HepG2 (cell line): ENCODE data around the gene SLC6A9. TPM values are rescaled to one million over a fixed set of nuclear protein-coding genes. Genes with fewer than 3 reads are reported as not detected.

Experiments used
- ATAC-seq: fragments of 200-7000 bp; cut with Tn5 transposase; 3 replicates; pipeline ENCODE4 v1.9.1; 2020; ENCODE audit warnings: mild to moderate bottlenecking, moderate library complexity
- BruUV-seq: library from RNA; stranded (reverse); fragments of 400-500 nt; replicated peaks from 2 replicates; lab custom pipeline; 2021; lab: Mats Ljungman, UMichigan
- CTCF ChIA-PET: fragments of 300-600 bp; formaldehyde crosslinking; extraction: SDS; loops from one replicate; lab custom pipeline; 2021; ENCODE audit warnings: low total read pairs, inconsistent platforms, low intra/inter-chr PET ratio; lab: Yijun Ruan, JAX
- POLR2A ChIA-PET: fragments of 350-600 bp; sonication (Branson Sonifier 250); formaldehyde crosslinking; loops from one replicate; lab custom pipeline; 2020; ENCODE audit warnings: antibody characterized with exemption, inconsistent platforms; lab: Yijun Ruan, JAX
- DNase-seq: peaks from one replicate; pipeline ENCODE4 v3.0.0-alpha.2; 2015; ENCODE audit warnings: low spot score
- FAIRE-seq: peaks from 3 replicates; lab custom pipeline; 2011; peaks lifted over from hg19 to GRCh38; lab: Jason Lieb, UNC
- H2AFZ ChIP-seq: one replicate; pipeline ENCODE4 v1.6.1; 2011; ENCODE audit warnings: low read length, inconsistent platforms
- H3K27ac ChIP-seq: fragments of 300-600 bp; 3 replicates; pipeline ENCODE4 v1.8.0; 2011; ENCODE audit warnings: mixed run types, mild to moderate bottlenecking, mixed read lengths, low read length, inconsistent platforms; ENCODE audit not compliant: insufficient read depth; ENCODE audit errors: extremely low read length
- H3K27me3 ChIP-seq, 2 experiments: fragments of 200-600 bp in 1 of 2; 2 replicates in 1 of 2; 3 replicates in 1 of 2; pipeline versions ENCODE4 v1.6.0 to v1.8.0; 2011; ENCODE audit warnings: low read length in 2 of 2, mild to moderate bottlenecking in 2 of 2, moderate library complexity in 2 of 2, inconsistent platforms in 1 of 2; ENCODE audit not compliant: insufficient read depth in 2 of 2, control insufficient read depth in 1 of 2
- H3K36me3 ChIP-seq, 2 experiments: fragments of 200-600 bp in 1 of 2; replicated peaks in 1 of 2; 2 replicates in 1 of 2; 3 replicates in 1 of 2; pipeline versions ENCODE4 v1.5.1 to v1.8.0; 2011; ENCODE audit warnings: low read length in 2 of 2, inconsistent platforms in 1 of 2; ENCODE audit not compliant: insufficient read depth in 2 of 2, control insufficient read depth in 1 of 2
- H3K4me1 ChIP-seq: 2 replicates; pipeline ENCODE4 v1.5.1; 2012; ENCODE audit warnings: low read length, inconsistent platforms; ENCODE audit not compliant: insufficient read depth
- H3K4me2 ChIP-seq: 2 replicates; pipeline ENCODE4 v1.6.0; 2011; ENCODE audit warnings: low read depth, low read length, inconsistent platforms
- H3K4me3 ChIP-seq, 3 experiments: fragments of 200-600 bp in 1 of 3; sonication (generic), shearing (Covaris generic) in 1 of 3; replicated peaks in 1 of 3; 2 replicates each; pipeline ENCODE4 v1.5.1; 2011 to 2016; ENCODE audit warnings: low read length in 3 of 3, inconsistent platforms in 2 of 3, low read depth in 2 of 3, mild to moderate bottlenecking in 2 of 3, control low read depth in 1 of 3, mixed read lengths in 1 of 3; ENCODE audit not compliant: insufficient read depth in 1 of 3
- H3K79me2 ChIP-seq: one replicate; pipeline ENCODE4 v1.6.1; 2011; ENCODE audit warnings: low read length, inconsistent platforms; ENCODE audit not compliant: insufficient read depth
- H3K9ac ChIP-seq: 2 replicates; pipeline ENCODE4 v1.6.0; 2011; ENCODE audit warnings: mild to moderate bottlenecking, low read depth, low read length, inconsistent platforms; ENCODE audit not compliant: insufficient read depth
- H3K9me3 ChIP-seq: 2 replicates; pipeline ENCODE4 v1.5.1; 2012; ENCODE audit warnings: mild to moderate bottlenecking, low read length
- H4K20me1 ChIP-seq: 2 replicates; pipeline ENCODE4 v1.6.0; 2011; ENCODE audit warnings: inconsistent platforms, mild to moderate bottlenecking, low read length, moderate library complexity; ENCODE audit not compliant: insufficient read depth
- MIER3 ChIP-seq: IDR thresholded peaks from 2 replicates; pipeline ENCODE4 v1.6.1; 2016; ENCODE audit warnings: missing compliant biosample characterization, borderline replicate concordance
- MXD4 ChIP-seq: IDR thresholded peaks from 2 replicates; pipeline ENCODE4 v1.6.1; 2016; ENCODE audit warnings: mild to moderate bottlenecking, missing biosample characterization, missing genetic modification reagents
- XRCC5 ChIP-seq: fragments of 200-400 bp; formaldehyde crosslinking; optimal IDR thresholded peaks from 2 replicates; pipeline ENCODE3; 2017; ENCODE audit warnings: mild to moderate bottlenecking, low read length
- ZNF564 ChIP-seq: sonication (generic); formaldehyde crosslinking; IDR thresholded peaks from 2 replicates; pipeline ENCODE4 v1.8.1; 2023; ENCODE audit warnings: mild to moderate bottlenecking, missing genetic modification reagents
- WGBS: methylation state at CpG from one replicate; pipeline ENCODE4 v1.1.6; 2017; ENCODE audit warnings: low lambda C conversion rate; 5-methylcytosine and 5-hydroxymethylcytosine counted together
- in situ Hi-C: cut with HindIII; loops from 2 replicates; pipeline ENCODE4 v1.10.0; 2017; ENCODE audit warnings: low pct_unique_long_range_greater_than_20kb; ENCODE audit not compliant: extremely low pct_ligation_motif_present
- intact Hi-C: fragments of 100-400 bp; cut with micrococcal nuclease; formaldehyde crosslinking; loops from one replicate; pipeline ENCODE4 v1.10.0; 2022; ENCODE audit not compliant: unreplicated experiment
- polyA plus RNA-seq, 8 experiments: library from polyadenylated mRNA; depleted of rRNA in 3 of 8; stranded (reverse) in 7 of 8; unstranded in 1 of 8; fragments of >200 nt; fragmentation: Illumina TruSeq in 4 of 8; extraction: Trizol in 4 of 8; gene quantifications; 2 replicates each; pipeline versions ENCODE4 v1.2.1 to v1.2.3, GENCODE V29; 2011 to 2016; ENCODE audit warnings: low read depth in 4 of 8, missing spikeins in 1 of 8, mixed read lengths in 1 of 8; ENCODE audit not compliant: insufficient read depth in 1 of 8
- total RNA-seq, 5 experiments: library from RNA; depleted of rRNA; stranded (reverse); fragments of >200 nt; fragmentation: Illumina TruSeq; extraction: Trizol; gene quantifications; 2 replicates each; pipeline ENCODE4 v1.2.3, GENCODE V29; 2016; ENCODE audit warnings: low read depth in 1 of 5
- TF ChIP-seq, protein P1 (sequence below): sonication (generic); formaldehyde crosslinking; conservative IDR thresholded peaks from 2 replicates; pipeline ENCODE4 v1.4.0; 2020; ENCODE audit warnings: missing genetic modification reagents
- TF ChIP-seq, protein P2 (sequence below): IDR thresholded peaks from 2 replicates; pipeline ENCODE4 v1.6.1; 2018; ENCODE audit warnings: missing genetic modification reagents, mild to moderate bottlenecking, missing compliant biosample characterization

The SLC6A9 gene
- total and polyA plus RNA-seq, 2 of the 13 experiments (the other 11 are each of a cell fraction or from before 2014, with no cell fraction given), result 8.5 to 9.9 TPM

DNA sequence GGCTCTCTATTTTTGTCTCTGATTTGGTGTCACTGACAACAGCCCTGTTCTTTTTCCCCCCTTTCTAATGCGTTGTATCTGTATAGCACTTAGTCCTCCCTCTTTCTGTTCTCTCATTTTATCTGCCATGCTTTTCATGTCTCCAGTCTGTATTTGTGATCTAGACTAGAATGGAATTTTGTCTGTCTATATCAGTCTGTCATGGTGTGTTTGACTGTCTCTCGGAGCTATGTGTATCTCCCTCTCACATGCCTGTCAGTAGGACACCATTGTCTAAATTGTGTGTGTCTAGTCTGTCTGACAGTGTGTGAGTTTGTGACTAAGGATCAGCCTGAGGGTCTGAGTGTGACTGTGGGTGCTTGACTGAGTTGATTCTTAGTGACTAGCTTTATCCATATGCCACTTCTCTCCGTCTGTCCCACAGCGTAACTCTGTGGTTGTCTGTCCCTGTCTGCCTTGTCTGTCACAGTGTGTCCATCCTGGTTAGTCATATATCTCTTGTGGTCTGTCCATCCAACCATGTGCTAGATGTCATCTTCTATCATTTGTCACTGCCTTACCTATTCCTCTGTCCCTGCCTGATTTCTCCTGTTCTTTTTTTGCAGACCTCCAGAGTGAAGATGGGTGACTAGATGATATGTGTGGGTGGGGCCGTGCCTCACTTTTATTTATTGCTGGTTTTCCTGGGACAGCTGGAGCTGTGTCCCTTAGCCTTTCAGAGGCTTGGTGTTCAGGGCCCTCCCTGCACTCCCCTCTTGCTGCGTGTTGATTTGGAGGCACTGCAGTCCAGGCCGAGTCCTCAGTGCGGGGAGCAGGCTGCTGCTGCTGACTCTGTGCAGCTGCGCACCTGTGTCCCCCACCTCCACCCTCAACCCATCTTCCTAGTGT, 53.6 kb downstream of the SLC6A9 start:
- ATAC-seq, result peak; percentile 18
- Histone ChIP-seq H3K27ac (peak overlapping the region; percentile 88), H4K20me1 (peaks cover 4% of the 10 kb centered on the region; the same call in 1 of the 2 replicates), H3K9me3 (no peaks in the 10 kb centered on the region)
- CTCF ChIA-PET, result no interaction called here
- TF ChIP-seq MXD4 (CRISPR knock-in tag) (0 out of 2 replicates have a peak, but pooled peaks have one; percentile 7), MIER3 (CRISPR knock-in tag) (0 out of 2 replicates have a peak, but pooled peaks have one; percentile 10), ZNF564 (CRISPR knock-in tag) (peak; percentile 24; the same call in 1 of the 2 replicates), XRCC5 (peak; percentile 41)
- TF ChIP-seq, protein P1, sequence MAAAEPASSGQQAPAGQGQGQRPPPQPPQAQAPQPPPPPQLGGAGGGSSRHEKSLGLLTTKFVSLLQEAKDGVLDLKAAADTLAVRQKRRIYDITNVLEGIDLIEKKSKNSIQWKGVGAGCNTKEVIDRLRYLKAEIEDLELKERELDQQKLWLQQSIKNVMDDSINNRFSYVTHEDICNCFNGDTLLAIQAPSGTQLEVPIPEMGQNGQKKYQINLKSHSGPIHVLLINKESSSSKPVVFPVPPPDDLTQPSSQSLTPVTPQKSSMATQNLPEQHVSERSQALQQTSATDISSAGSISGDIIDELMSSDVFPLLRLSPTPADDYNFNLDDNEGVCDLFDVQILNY (CRISPR knock-in tag), result no peak
- TF ChIP-seq, protein P2, sequence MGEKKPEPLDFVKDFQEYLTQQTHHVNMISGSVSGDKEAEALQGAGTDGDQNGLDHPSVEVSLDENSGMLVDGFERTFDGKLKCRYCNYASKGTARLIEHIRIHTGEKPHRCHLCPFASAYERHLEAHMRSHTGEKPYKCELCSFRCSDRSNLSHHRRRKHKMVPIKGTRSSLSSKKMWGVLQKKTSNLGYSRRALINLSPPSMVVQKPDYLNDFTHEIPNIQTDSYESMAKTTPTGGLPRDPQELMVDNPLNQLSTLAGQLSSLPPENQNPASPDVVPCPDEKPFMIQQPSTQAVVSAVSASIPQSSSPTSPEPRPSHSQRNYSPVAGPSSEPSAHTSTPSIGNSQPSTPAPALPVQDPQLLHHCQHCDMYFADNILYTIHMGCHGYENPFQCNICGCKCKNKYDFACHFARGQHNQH (CRISPR knock-in tag), result 0 out of 2 replicates have a peak, but pooled peaks have one; percentile 27
- TF ChIP-seq, all 625 proteins: peak for 5
- Histone ChIP-seq H2AFZ (no peak overlapping the region), H3K36me3 (peaks cover 5 to 23% of the 10 kb centered on the region in 2 experiments), H3K4me3 (peak overlapping the region in 1 of 3 experiments; percentile 87; a peak in 2 of 6 replicates), H3K79me2 (peaks cover 51% of the 10 kb centered on the region), H3K27me3 (no peaks in the 10 kb centered on the region), H3K4me2 (peak overlapping the region; percentile 81), H3K9ac (no peak overlapping the region; the same call in 1 of the 2 replicates), H3K4me1 (peaks cover 71% of the 10 kb centered on the region)
- intact Hi-C loops, result no loop called here
- in situ Hi-C loops, result no loop called here
- WGBS, result 54% methylated on average over 9 of the region's 9 CpGs
- FAIRE-seq, result no peak
- POLR2A ChIA-PET, result interaction anchor here (0.7 to 2.4 kb wide), 13 partner anchors 8 to 328 kb away, joined by 3 to 32 read pairs (median 4); partner anchors contain the start of genes DPH2, IPO13, KDM4A and SLC6A9
- BruUV-seq, result no TSS peak
- no peak for DNase-seq
